Measurements from ENCODE around the gene PRELP. TPM values are rescaled to one million over a fixed set of nuclear protein-coding genes. Genes with fewer than 3 reads are reported as not detected.
"Not testable (repeated sequence)": the region's sequence is repeated elsewhere in the genome, so short reads cannot be mapped to it uniquely, and the experiment has no call there.

The PRELP gene
- total and polyA plus RNA-seq, 2 donors (not counting 3 experiments of a cell fraction or from before 2014, with no cell fraction given): 0.01 TPM; not detected in 1

DNA sequence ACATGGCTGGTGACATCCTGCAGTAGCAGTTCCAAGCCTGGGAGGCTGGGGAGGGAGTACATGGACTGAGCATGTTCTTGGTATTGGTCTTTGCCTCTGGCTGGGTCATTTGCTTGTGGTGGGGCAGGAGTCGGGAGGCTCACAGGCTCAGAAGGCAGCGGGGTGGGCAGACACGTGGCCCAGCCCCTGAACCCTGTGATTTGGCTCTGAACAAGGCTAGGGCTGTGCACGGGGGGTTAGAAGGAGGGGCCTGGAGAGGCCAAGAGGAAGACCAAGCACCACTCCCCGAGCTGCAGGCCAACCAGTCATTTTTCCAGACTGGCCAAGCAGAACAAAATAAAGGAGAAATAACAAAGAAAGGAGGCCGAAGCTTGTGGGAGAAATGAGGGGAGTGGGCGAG is 9.7 kb upstream of the PRELP start:
- dilution Hi-C loops (cut with MboI; ENCODE audit: extremely low pct_ligation_motif_present, low sequenced_read_pairs): no loop called here
- Histone ChIP-seq H3K9me1 (replicated peaks; ENCODE audit: control insufficient read depth, extremely low read depth, insufficient read depth, low read length) (no peaks in the 10 kb centered on the region), H3K4me2 (ENCODE audit: insufficient read depth, low read length) (no peak overlapping the region), H4K20me1 (replicated peaks; ENCODE audit: control insufficient read depth, extremely low read depth, insufficient read depth, low read length) (no peaks in the 10 kb centered on the region), H3K79me2 (ENCODE audit: control insufficient read depth, insufficient read depth, low read length) (no peaks in the 10 kb centered on the region), H3K4me3 (replicated peaks in 1 of 3; ENCODE audit: insufficient read depth in 1 of 3, low read depth in 1 of 3, low read length in 3 of 3) (no peak overlapping the region), H3K27me3 (ENCODE audit: control insufficient read depth in 2 of 2, insufficient read depth in 2 of 2, low read length in 2 of 2) (peaks cover 24 to 28% of the 10 kb centered on the region in 2 experiments), H3K27ac (ENCODE audit: insufficient read depth, low read depth, low read length) (no peak overlapping the region), H2AFZ (ENCODE audit: low read depth, low read length) (no peak overlapping the region), H3K9ac (replicated peaks; ENCODE audit: extremely low read depth, insufficient read depth, low read length) (no peak overlapping the region), H3K9me3 (replicated peaks; ENCODE audit: control insufficient read depth, insufficient read depth, low read length) (no peaks in the 10 kb centered on the region), H3K4me1 (ENCODE audit: control insufficient read depth, extremely low read depth, insufficient read depth, low read length) (no peaks in the 10 kb centered on the region), H3K36me3 (ENCODE audit: control insufficient read depth in 2 of 2, extremely low read depth in 1 of 2, insufficient read depth in 2 of 2, low read length in 2 of 2) (no peaks in the 10 kb centered on the region)
- POLR2A ChIA-PET: no interaction called here
- FAIRE-seq (no peak), DNase-seq (ENCODE audit: low read depth, low spot score) (no peak)
- TF ChIP-seq EZH2 (IDR thresholded peaks at IDR 0.05; ENCODE audit: borderline replicate concordance, low read depth, low read length, severe bottlenecking) (no peak), MYC (IDR thresholded peaks at IDR 0.05; ENCODE audit: low read depth, low read length) (no peak), GATA2 (IDR thresholded peaks at IDR 0.05; ENCODE audit: insufficient read depth, insufficient read length, low read depth, low read length) (no peak), POLR2AphosphoS5 (IDR thresholded peaks at IDR 0.05; ENCODE audit: insufficient read depth, low read depth, low read length) (no peak), POLR2A (IDR thresholded peaks at IDR 0.05; ENCODE audit: low read depth, low read length) (no peak), FOS (IDR thresholded peaks at IDR 0.05; ENCODE audit: borderline replicate concordance, insufficient read depth, low read length) (no peak)
- TF ChIP-seq, protein P1, sequence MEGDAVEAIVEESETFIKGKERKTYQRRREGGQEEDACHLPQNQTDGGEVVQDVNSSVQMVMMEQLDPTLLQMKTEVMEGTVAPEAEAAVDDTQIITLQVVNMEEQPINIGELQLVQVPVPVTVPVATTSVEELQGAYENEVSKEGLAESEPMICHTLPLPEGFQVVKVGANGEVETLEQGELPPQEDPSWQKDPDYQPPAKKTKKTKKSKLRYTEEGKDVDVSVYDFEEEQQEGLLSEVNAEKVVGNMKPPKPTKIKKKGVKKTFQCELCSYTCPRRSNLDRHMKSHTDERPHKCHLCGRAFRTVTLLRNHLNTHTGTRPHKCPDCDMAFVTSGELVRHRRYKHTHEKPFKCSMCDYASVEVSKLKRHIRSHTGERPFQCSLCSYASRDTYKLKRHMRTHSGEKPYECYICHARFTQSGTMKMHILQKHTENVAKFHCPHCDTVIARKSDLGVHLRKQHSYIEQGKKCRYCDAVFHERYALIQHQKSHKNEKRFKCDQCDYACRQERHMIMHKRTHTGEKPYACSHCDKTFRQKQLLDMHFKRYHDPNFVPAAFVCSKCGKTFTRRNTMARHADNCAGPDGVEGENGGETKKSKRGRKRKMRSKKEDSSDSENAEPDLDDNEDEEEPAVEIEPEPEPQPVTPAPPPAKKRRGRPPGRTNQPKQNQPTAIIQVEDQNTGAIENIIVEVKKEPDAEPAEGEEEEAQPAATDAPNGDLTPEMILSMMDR (IDR thresholded peaks at IDR 0.05; ENCODE audit: extremely low read depth in 1 of 2, insufficient read depth in 1 of 2, low read depth in 1 of 2, low read length in 2 of 2): no peak
- TF ChIP-seq, protein P2, sequence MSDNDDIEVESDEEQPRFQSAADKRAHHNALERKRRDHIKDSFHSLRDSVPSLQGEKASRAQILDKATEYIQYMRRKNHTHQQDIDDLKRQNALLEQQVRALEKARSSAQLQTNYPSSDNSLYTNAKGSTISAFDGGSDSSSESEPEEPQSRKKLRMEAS (IDR thresholded peaks at IDR 0.05; ENCODE audit: insufficient read depth, insufficient read length): no peak
- no TSS peak for BruUV-seq (replicated peaks)
- intact Hi-C loops (cut with micrococcal nuclease): no loop called here
- CTCF ChIA-PET: interaction anchor here (1.1 to 1.3 kb wide), 2 partner anchors 22 to 104 kb away, joined by 3 to 4 read pairs; no protein-coding TSS in a partner anchor

DNA sequence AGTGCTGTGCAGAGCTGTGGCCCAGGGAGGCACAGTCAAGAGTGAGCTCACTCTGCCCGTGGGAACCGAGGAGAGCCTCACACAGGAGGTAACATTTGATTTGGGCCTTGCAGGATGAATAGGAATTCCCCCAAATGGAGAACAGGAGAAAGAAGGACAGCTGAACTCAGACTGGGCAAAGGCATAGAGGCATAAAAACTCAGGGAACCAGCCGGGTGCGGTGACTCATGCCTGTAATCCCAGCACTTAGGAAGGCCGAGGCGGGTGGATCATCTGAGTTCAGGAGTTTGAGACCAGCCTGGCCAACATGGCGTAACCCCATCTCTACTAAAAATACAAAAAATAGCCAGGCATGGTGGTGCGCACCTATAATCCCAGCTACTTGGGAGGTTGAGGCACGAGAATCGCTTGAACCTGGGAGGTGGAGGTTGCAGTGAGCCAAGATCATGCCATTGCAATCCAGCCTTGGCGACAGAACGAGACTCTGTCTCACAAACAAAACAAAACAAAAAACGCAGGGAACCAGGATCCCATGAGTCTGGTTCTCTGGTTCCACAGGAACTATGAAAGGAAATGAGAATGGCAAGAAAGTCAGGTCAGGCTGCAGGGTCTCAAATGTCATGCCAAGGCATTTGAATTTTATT is 8.6 kb upstream of the PRELP start:
- H3K9me3 ChIP-seq (replicated peaks; ENCODE audit: control insufficient read depth, insufficient read depth, low read length); FAIRE-seq; H3K4me2 ChIP-seq (ENCODE audit: insufficient read depth, low read length); BruUV-seq (replicated peaks); H2AFZ ChIP-seq (ENCODE audit: low read depth, low read length); H3K27ac ChIP-seq (ENCODE audit: insufficient read depth, low read depth, low read length); H4K20me1 ChIP-seq (replicated peaks; ENCODE audit: control insufficient read depth, extremely low read depth, insufficient read depth, low read length); H3K79me2 ChIP-seq (ENCODE audit: control insufficient read depth, insufficient read depth, low read length); dilution Hi-C loops (cut with MboI; ENCODE audit: extremely low pct_ligation_motif_present, low sequenced_read_pairs); POLR2A ChIA-PET; H3K9ac ChIP-seq (replicated peaks; ENCODE audit: extremely low read depth, insufficient read depth, low read length); H3K36me3 ChIP-seq (ENCODE audit: control insufficient read depth in 2 of 2, extremely low read depth in 1 of 2, insufficient read depth in 2 of 2, low read length in 2 of 2); H3K4me1 ChIP-seq (ENCODE audit: control insufficient read depth, extremely low read depth, insufficient read depth, low read length); intact Hi-C loops (cut with micrococcal nuclease); H3K4me3 ChIP-seq (replicated peaks in 1 of 3; ENCODE audit: insufficient read depth in 1 of 3, low read depth in 1 of 3, low read length in 3 of 3); H3K9me1 ChIP-seq (replicated peaks; ENCODE audit: control insufficient read depth, extremely low read depth, insufficient read depth, low read length): not testable (repeated sequence)
- peaks cover 24 to 29% of the 10 kb centered on the region in 2 experiments for H3K27me3 ChIP-seq (ENCODE audit: control insufficient read depth in 2 of 2, insufficient read depth in 2 of 2, low read length in 2 of 2)
- DNase-seq (ENCODE audit: low read depth, low spot score): peak; percentile 23
- CTCF ChIA-PET: interaction anchor here (1.1 to 1.5 kb wide), 3 partner anchors 14 to 105 kb away, joined by 3 read pairs; no protein-coding TSS in a partner anchor

All from endothelial cell of umbilical vein (primary cell).